CD4-positive, alpha-beta T cell treated with Interleukin-2 at 100 ng/mL for 4 hours (primary cell): Measurements from ENCODE around the gene SLC39A11.
"Not testable (repeated sequence)": the region's sequence is repeated elsewhere in the genome, so short reads cannot be mapped to it uniquely, and the experiment has no call there.

Experiments used
- DNase-seq: peaks from one replicate; pipeline ENCODE4 v3.0.0-alpha.2; 2020; ENCODE audit warnings: low spot score

The SLC39A11 gene

GRCh38 chr17:72786209-72786608 lies 306.3 kb downstream of the SLC39A11 start:
- no peak for DNase-seq

- no peak for DNase-seq
Observed at GRCh38 chr17:72782985-72783701, 309.3 kb downstream of the SLC39A11 start.

GRCh38 chr17:72782437-72782836 lies 310.1 kb downstream of the SLC39A11 start:
- not testable (repeated sequence) for DNase-seq

GRCh38 chr17:72778169-72779151 lies 314.0 kb downstream of the SLC39A11 start:
- no peak for DNase-seq

- DNase-seq, result no peak
Observed at GRCh38 chr17:72775919-72776318, 316.6 kb downstream of the SLC39A11 start.

GRCh38 chr17:72775237-72775636 lies 317.3 kb downstream of the SLC39A11 start:
- DNase-seq, result no peak

GRCh38 chr17:72774236-72774635 lies 318.3 kb downstream of the SLC39A11 start:
- no peak for DNase-seq

GRCh38 chr17:72773225-72773624 lies 319.3 kb downstream of the SLC39A11 start:
- not testable (repeated sequence) for DNase-seq

- DNase-seq, result no peak
Observed at GRCh38 chr17:72772331-72772821, 320.1 kb downstream of the SLC39A11 start.

- no peak for DNase-seq
Observed at GRCh38 chr17:72771734-72772133, 320.8 kb downstream of the SLC39A11 start.

GRCh38 chr17:72766761-72767356 lies 325.6 kb downstream of the SLC39A11 start:
- no peak for DNase-seq

- DNase-seq, result no peak
Observed at GRCh38 chr17:72765368-72766153, 326.9 kb downstream of the SLC39A11 start.

GRCh38 chr17:72764632-72765041 lies 327.9 kb downstream of the SLC39A11 start:
- no peak for DNase-seq

GRCh38 chr17:72763981-72764380 lies 328.5 kb downstream of the SLC39A11 start:
- DNase-seq, result no peak

GRCh38 chr17:72761893-72762575 lies 330.5 kb downstream of the SLC39A11 start:
- DNase-seq, result not testable (repeated sequence)

GRCh38 chr17:72761431-72761830 lies 331.1 kb downstream of the SLC39A11 start:
- no peak for DNase-seq

GRCh38 chr17:72760368-72760767 lies 332.1 kb downstream of the SLC39A11 start:
- DNase-seq, result no peak

GRCh38 chr17:72759301-72759700 lies 333.2 kb downstream of the SLC39A11 start:
- no peak for DNase-seq

- no peak for DNase-seq
Observed at GRCh38 chr17:72756256-72756655, 336.2 kb downstream of the SLC39A11 start.

- DNase-seq, result no peak
Observed at GRCh38 chr17:72754513-72754912, 338.0 kb downstream of the SLC39A11 start.

- no peak for DNase-seq
Observed at GRCh38 chr17:72751746-72752145, 340.7 kb downstream of the SLC39A11 start.
